Testis (tissue), 3 donors: ENCODE data around the gene RBFOX1. TPM values are rescaled to one million over a fixed set of nuclear protein-coding genes. Genes with fewer than 3 reads are reported as not detected.
A peak's percentile ranks its signal among the peaks of the same experiment; 100 is the strongest.

Experiments
- DNase-seq: peaks from one replicate; pipeline ENCODE4 v3.0.0-alpha.2; 2019
- H3K27ac ChIP-seq, 2 donors: fragments of 200-600 bp; sonication (generic); one replicate each; pipeline ENCODE4 v1.5.1; 2019
- H3K27me3 ChIP-seq: fragments of 200-600 bp; sonication (generic); one replicate; pipeline ENCODE4 v1.5.1; 2019
- H3K36me3 ChIP-seq: fragments of 200-600 bp; sonication (generic); one replicate; pipeline ENCODE4 v1.5.1; 2017; ENCODE audit warnings: low read depth; ENCODE audit errors: missing control alignments
- H3K4me1 ChIP-seq: fragments of 200-600 bp; sonication (generic); one replicate; pipeline ENCODE4 v1.5.1; 2019
- H3K4me3 ChIP-seq, 2 donors: fragments of 200-600 bp; sonication (generic); one replicate each; pipeline ENCODE4 v1.5.1; 2017 to 2019
- H3K9me3 ChIP-seq: fragments of 200-600 bp; sonication (generic); one replicate; pipeline ENCODE4 v1.5.1; 2017
- POLR2A ChIP-seq: fragments of 450-650 bp; IDR thresholded peaks from one replicate; pipeline ENCODE4 v1.6.1; 2017; ENCODE audit warnings: antibody characterized with exemption, mild to moderate bottlenecking, moderate library complexity
- WGBS, 2 donors: methylation state at CpG; one replicate each; pipeline ENCODE4 v1.1.5; 2018; 5-methylcytosine and 5-hydroxymethylcytosine counted together
- intact Hi-C: fragments of 100-400 bp; cut with DNase I; formaldehyde crosslinking; loops from one replicate; pipeline ENCODE4 v1.15.1; 2023; ENCODE audit warnings: low total_unique reads
- polyA plus RNA-seq: library from polyadenylated mRNA; stranded (reverse); fragments of 350-450 nt; fragmentation: Illumina TruSeq; extraction: RNeasy Lipid Tissue Mini Kit (QIAGEN cat#74804); gene quantifications from one replicate; pipeline ENCODE4 v1.2.3, GENCODE V29; 2014; ENCODE audit warnings: low read depth, low replicate concordance; ENCODE audit not compliant: insufficient read depth
- total RNA-seq, 2 donors: library from RNA; depleted of rRNA; stranded (reverse); fragments of >200 nt; gene quantifications; one replicate each; pipeline ENCODE4 v1.2.3, GENCODE V29; 2016
- TF ChIP-seq, protein P1 (sequence below), 3 experiments: fragments of 450-650 bp in 2 of 3; fragments of 200-600 bp in 1 of 3; sonication (generic) in 1 of 3; IDR thresholded peaks; one replicate each; pipeline ENCODE4 v1.5.1; 2016 to 2019; ENCODE audit warnings: antibody characterized with exemption in 3 of 3, mild to moderate bottlenecking in 2 of 3, moderate library complexity in 1 of 3

Gene RBFOX1
- total and polyA plus RNA-seq, 3 donors from 2014 or later = 0.68 to 2.8 (median 1.1) TPM

DNA sequence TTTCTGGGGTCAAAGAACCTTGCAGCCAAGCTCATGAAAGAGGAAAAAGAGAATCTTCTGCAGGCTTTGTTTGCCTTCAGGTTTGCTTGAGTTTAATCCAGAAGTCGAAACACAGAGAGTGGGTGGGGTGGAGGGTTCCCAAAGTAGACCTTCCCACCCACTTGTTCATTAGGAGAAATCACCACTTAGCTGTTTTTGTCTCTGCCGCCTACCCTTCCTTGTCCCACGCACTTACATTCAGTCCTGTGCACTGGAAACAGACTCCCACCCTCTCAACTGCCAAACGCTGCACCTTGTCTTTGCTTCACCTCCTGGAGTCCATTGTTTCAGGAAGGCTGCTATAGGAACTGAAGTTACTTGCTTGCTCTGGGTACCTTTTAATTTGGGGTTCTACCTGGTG is 38.6 kb upstream of the RBFOX1 start:
- Histone ChIP-seq H3K9me3 (no peaks in the 10 kb centered on the region), H3K27me3 (no peaks in the 10 kb centered on the region), H3K4me1 (no peaks in the 10 kb centered on the region), H3K4me3 (no peak overlapping the region), H3K27ac (no peak overlapping the region), H3K36me3 (no peaks in the 10 kb centered on the region)
- intact Hi-C loops = no loop called here
- DNase-seq = no peak
- WGBS, 2 donors = 74 to 83% methylated on average over 4 of the region's 4 CpGs
- no peak for TF ChIP-seq POLR2A
- TF ChIP-seq, protein P1, sequence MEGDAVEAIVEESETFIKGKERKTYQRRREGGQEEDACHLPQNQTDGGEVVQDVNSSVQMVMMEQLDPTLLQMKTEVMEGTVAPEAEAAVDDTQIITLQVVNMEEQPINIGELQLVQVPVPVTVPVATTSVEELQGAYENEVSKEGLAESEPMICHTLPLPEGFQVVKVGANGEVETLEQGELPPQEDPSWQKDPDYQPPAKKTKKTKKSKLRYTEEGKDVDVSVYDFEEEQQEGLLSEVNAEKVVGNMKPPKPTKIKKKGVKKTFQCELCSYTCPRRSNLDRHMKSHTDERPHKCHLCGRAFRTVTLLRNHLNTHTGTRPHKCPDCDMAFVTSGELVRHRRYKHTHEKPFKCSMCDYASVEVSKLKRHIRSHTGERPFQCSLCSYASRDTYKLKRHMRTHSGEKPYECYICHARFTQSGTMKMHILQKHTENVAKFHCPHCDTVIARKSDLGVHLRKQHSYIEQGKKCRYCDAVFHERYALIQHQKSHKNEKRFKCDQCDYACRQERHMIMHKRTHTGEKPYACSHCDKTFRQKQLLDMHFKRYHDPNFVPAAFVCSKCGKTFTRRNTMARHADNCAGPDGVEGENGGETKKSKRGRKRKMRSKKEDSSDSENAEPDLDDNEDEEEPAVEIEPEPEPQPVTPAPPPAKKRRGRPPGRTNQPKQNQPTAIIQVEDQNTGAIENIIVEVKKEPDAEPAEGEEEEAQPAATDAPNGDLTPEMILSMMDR (IDR thresholded peaks at IDR 0.05) = no peak

DNA sequence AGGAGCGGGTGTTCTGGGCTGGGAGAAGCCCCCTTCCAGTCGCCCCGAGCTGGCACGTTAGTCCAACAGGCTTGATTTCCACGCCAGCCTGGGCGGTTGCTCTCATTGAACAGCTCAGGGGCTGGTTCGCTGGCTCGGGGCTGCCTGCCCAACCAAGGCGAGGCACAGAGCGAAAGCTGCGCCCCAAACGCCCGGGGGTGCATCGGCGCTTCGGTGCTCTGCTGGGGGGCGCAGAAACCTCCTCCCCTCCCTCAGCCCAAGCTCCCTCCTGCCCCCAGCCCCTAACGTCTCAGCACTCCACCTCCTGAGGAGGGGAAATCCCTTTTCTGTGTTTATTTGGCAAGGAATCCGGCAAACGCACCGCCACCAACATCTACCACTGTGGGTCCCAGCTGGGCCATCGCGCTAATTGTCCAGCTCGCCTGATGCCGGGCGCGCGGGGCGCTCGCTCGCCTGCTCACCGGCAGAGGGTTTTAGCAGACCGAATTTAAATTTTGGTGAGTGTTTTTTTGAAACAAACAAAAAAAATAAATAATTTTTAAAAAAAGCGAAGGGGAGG is 29.5 kb upstream of the RBFOX1 start:
- H3K27me3 ChIP-seq = no peaks in the 10 kb centered on the region
- H3K4me3 ChIP-seq = peak overlapping the region; percentile 6 to 43

DNA sequence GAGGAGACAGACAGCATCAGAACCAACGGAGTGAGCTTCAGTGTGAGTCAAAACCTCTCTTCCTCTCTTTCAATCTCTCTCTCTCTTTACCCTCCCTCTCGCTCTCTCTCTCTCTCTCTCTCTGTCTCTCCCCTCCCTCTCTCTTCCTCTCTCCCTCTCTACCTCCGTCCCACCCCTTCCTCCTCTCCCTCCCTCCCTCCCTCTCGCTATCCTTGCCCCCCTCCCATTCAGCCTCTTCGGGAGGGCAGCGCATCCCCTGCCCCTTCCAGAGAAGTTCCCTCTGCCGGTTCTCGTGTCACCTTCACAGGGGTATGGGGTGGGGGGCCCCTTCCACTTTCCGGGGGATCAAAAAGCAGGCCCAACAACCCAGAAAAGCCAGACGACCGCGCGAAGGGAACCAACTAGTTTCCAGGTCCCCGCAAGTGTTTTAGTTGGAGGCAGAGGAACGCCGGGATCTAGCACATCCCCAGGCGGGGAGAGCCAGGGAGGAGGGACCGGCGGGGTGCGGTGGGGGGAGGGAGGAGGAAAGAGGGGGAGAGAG is 28.9 kb upstream of the RBFOX1 start:
- intact Hi-C loops = no loop called here
- Histone ChIP-seq H3K4me3 (peak overlapping the region in 1 of 2 donors; percentile 43), H3K27ac (no peak overlapping the region)

More for the DNA sequence above, 29.5 kb upstream of the RBFOX1 start:
- Histone ChIP-seq H3K9me3 (no peaks in the 10 kb centered on the region), H3K4me1 (no peaks in the 10 kb centered on the region), H3K27ac (no peak overlapping the region), H3K36me3 (no peaks in the 10 kb centered on the region)
- TF ChIP-seq POLR2A = no peak
- DNase-seq = peak; percentile 17
- intact Hi-C loops = no loop called here
- WGBS, 2 donors = 1 to 2% methylated on average over 23 to 34 of the region's 34 CpGs

DNA sequence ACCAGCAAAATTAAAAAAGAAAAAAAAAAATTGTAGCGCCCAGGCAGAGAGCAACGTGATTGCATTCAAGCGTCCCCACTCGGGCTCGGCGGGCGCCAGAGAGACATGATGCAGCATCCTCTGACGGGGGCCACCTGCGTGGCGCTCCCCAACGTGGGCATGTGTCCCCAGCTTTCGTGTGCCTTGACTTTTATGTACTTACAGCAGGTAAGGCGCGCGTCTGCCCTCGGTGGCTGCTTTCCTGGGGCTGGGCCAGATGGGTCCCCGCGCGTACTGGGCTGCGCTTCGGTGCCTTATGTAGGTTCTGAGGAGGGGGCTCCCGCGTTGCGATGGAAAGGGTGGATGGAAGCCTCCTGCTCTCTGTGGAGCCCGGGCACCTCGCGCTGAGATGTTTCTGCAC is 28.4 kb upstream of the RBFOX1 start:
- peak overlapping the region in 1 of 2 donors; percentile 43 for H3K4me3 ChIP-seq
- 4 to 7% methylated on average over 21 to 27 of the region's 27 CpGs for WGBS, 2 donors
- DNase-seq = no peak
- no peaks in the 10 kb centered on the region for H3K27me3 ChIP-seq
- no peak for TF ChIP-seq POLR2A
- TF ChIP-seq, protein P1 (IDR thresholded peaks at IDR 0.05) = no peak
- no peaks in the 10 kb centered on the region for H3K4me1 ChIP-seq
- H3K36me3 ChIP-seq = no peaks in the 10 kb centered on the region
- intact Hi-C loops = no loop called here
- no peaks in the 10 kb centered on the region for H3K9me3 ChIP-seq
- no peak overlapping the region for H3K27ac ChIP-seq

More for the DNA sequence above, 28.9 kb upstream of the RBFOX1 start:
- 1 to 2% methylated on average over 13 to 20 of the region's 20 CpGs for WGBS, 2 donors
- no peaks in the 10 kb centered on the region for H3K36me3 ChIP-seq
- no peaks in the 10 kb centered on the region for H3K4me1 ChIP-seq
- TF ChIP-seq POLR2A = no peak
- TF ChIP-seq, protein P1 (IDR thresholded peaks at IDR 0.05) = no peak
- no peaks in the 10 kb centered on the region for H3K9me3 ChIP-seq
- H3K27me3 ChIP-seq = no peaks in the 10 kb centered on the region
- no peak for DNase-seq

DNA sequence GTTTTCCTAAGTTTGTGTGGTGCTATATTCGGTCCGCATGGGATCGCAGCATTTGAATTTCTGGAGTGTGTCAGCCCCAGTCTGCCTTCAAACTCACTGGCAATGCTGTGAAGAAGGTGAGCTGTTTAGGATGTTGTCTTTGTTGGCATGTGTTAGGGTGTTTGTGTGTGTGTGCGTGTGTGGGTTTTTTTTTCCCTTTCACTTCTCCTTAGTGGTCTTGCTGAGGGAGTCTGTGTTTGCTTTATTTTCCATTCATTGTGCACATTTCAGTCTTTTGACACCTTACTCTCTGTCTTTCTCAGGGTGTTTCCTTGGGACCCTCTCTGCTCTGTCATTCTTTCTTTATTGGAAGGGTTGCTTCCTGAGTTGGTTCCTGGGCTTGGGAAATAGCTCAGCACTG is 27.7 kb upstream of the RBFOX1 start:
- Histone ChIP-seq H3K4me3 (no peak overlapping the region), H3K9me3 (no peaks in the 10 kb centered on the region), H3K27me3 (no peaks in the 10 kb centered on the region), H3K4me1 (no peaks in the 10 kb centered on the region), H3K27ac (no peak overlapping the region), H3K36me3 (no peaks in the 10 kb centered on the region)
- DNase-seq = no peak
- TF ChIP-seq, protein P1 (IDR thresholded peaks at IDR 0.05) = no peak
- no peak for TF ChIP-seq POLR2A
- 15 to 26% methylated on average over 4 of the region's 4 CpGs for WGBS, 2 donors
- intact Hi-C loops = no loop called here
